HepG2 (cell line): Measurements from ENCODE around the gene RNASE8. TPM values are rescaled to one million over a fixed set of nuclear protein-coding genes. Genes with fewer than 3 reads are reported as not detected.

Source experiments
- BORCS8-MEF2B ChIP-seq: sonication (generic); formaldehyde crosslinking; IDR thresholded peaks from 2 replicates; pipeline ENCODE4 v1.8.0; 2022; ENCODE audit warnings: mild to moderate bottlenecking, missing genetic modification reagents
- GLI4 ChIP-seq: sonication (generic); formaldehyde crosslinking; IDR thresholded peaks from 2 replicates; pipeline ENCODE4 v1.5.1; 2020; ENCODE audit warnings: missing genetic modification reagents, mild to moderate bottlenecking, moderate library complexity, borderline replicate concordance
- HNF4A ChIP-seq: sonication (generic); formaldehyde crosslinking; IDR thresholded peaks from 2 replicates; pipeline ENCODE4 v1.4.0; 2020; ENCODE audit warnings: missing genetic modification reagents
- MTA1 ChIP-seq: sonication (generic); formaldehyde crosslinking; IDR thresholded peaks from 2 replicates; pipeline ENCODE4 v1.4.0; 2020; ENCODE audit warnings: missing genetic modification reagents, mild to moderate bottlenecking, borderline replicate concordance
- RBFOX2 ChIP-seq: fragments of 200-400 bp; formaldehyde crosslinking; IDR thresholded peaks from 2 replicates; pipeline ENCODE4 v1.6.1; 2017; ENCODE audit warnings: low read depth, mild to moderate bottlenecking, low read length
- TAF1 ChIP-seq: sonication (generic); formaldehyde crosslinking; IDR thresholded peaks from 2 replicates; pipeline ENCODE4 v1.4.0; 2020; ENCODE audit warnings: missing genetic modification reagents
- TAF15 ChIP-seq: fragments of 200-400 bp; formaldehyde crosslinking; IDR thresholded peaks from one replicate; pipeline ENCODE4 v1.6.1; 2018; ENCODE audit warnings: mild to moderate bottlenecking, low read depth, low read length; ENCODE audit not compliant: poor library complexity, severe bottlenecking
- ZBTB21 ChIP-seq: sonication (generic); formaldehyde crosslinking; IDR thresholded peaks from 2 replicates; pipeline ENCODE4 v1.4.0; 2020; ENCODE audit warnings: missing genetic modification reagents
- ZMAT3 ChIP-seq: sonication (generic); formaldehyde crosslinking; conservative IDR thresholded peaks from 2 replicates; pipeline ENCODE4 v1.7.0; 2021; ENCODE audit warnings: missing genetic modification reagents
- ZNF10 ChIP-seq: sonication (generic); formaldehyde crosslinking; IDR thresholded peaks from 2 replicates; pipeline ENCODE4 v1.4.0; 2020; ENCODE audit warnings: mild to moderate bottlenecking, low read depth, missing genetic modification reagents, borderline replicate concordance
- ZNF292 ChIP-seq: sonication (generic); formaldehyde crosslinking; IDR thresholded peaks from 2 replicates; pipeline ENCODE4 v1.8.1; 2022; ENCODE audit warnings: mild to moderate bottlenecking, low read depth, missing genetic modification reagents, borderline replicate concordance
- ZNF296 ChIP-seq: sonication (generic); formaldehyde crosslinking; conservative IDR thresholded peaks from 2 replicates; pipeline ENCODE4 v1.5.0; 2020; ENCODE audit warnings: mild to moderate bottlenecking, missing genetic modification reagents
- ZNF639 ChIP-seq: conservative IDR thresholded peaks from 2 replicates; pipeline ENCODE4 v1.6.1; 2018; ENCODE audit warnings: missing genetic modification reagents
- ZNF788 ChIP-seq: sonication (generic); formaldehyde crosslinking; IDR thresholded peaks from 2 replicates; pipeline ENCODE4 v1.5.0; 2020; ENCODE audit warnings: mild to moderate bottlenecking, missing genetic modification reagents, borderline replicate concordance
- ZNF839 ChIP-seq: sonication (generic); formaldehyde crosslinking; IDR thresholded peaks from 2 replicates; pipeline ENCODE4 v1.4.0; 2020; ENCODE audit warnings: missing genetic modification reagents, mild to moderate bottlenecking, borderline replicate concordance
- polyA plus RNA-seq, 8 experiments: library from polyadenylated mRNA; depleted of rRNA in 3 of 8; stranded (reverse) in 7 of 8; unstranded in 1 of 8; fragments of >200 nt; fragmentation: Illumina TruSeq in 4 of 8; extraction: Trizol in 4 of 8; gene quantifications; 2 replicates each; pipeline versions ENCODE4 v1.2.1 to v1.2.3, GENCODE V29; 2011 to 2016; ENCODE audit warnings: low read depth in 4 of 8, missing spikeins in 1 of 8, mixed read lengths in 1 of 8; ENCODE audit not compliant: insufficient read depth in 1 of 8
- total RNA-seq, 5 experiments: library from RNA; depleted of rRNA; stranded (reverse); fragments of >200 nt; fragmentation: Illumina TruSeq; extraction: Trizol; gene quantifications; 2 replicates each; pipeline ENCODE4 v1.2.3, GENCODE V29; 2016; ENCODE audit warnings: low read depth in 1 of 5
- TF ChIP-seq, protein P1 (sequence below): sonication (generic); formaldehyde crosslinking; IDR thresholded peaks from 2 replicates; pipeline ENCODE4 v1.5.1; 2020; ENCODE audit warnings: mild to moderate bottlenecking, missing genetic modification reagents, moderate library complexity
- TF ChIP-seq, protein P2 (sequence below): sonication (generic); formaldehyde crosslinking; IDR thresholded peaks from 2 replicates; pipeline ENCODE4 v1.5.1; 2020; ENCODE audit warnings: mild to moderate bottlenecking, missing genetic modification reagents
- TF ChIP-seq, protein P3 (sequence below): sonication (generic); formaldehyde crosslinking; IDR thresholded peaks from 2 replicates; pipeline ENCODE4 v1.9.0; 2021; ENCODE audit warnings: missing genetic modification reagents, borderline replicate concordance
- TF ChIP-seq, protein P4 (sequence below): sonication (generic); formaldehyde crosslinking; IDR thresholded peaks from 2 replicates; pipeline ENCODE4 v1.4.0; 2020; ENCODE audit warnings: missing genetic modification reagents

Gene RNASE8
- total and polyA plus RNA-seq, 2 of the 13 experiments (the other 11 are each of a cell fraction or from before 2014, with no cell fraction given): not detected

- TF ChIP-seq ZNF292 (CRISPR knock-in tag) (no peak), ZMAT3 (CRISPR knock-in tag) (peak; percentile 78; the same call in 1 of the 2 replicates), HNF4A (CRISPR knock-in tag) (0 out of 2 replicates have a peak, but pooled peaks have one; percentile 26), MTA1 (CRISPR knock-in tag) (peak; percentile 86; the same call in 1 of the 2 replicates), TAF1 (no peak), ZNF839 (CRISPR knock-in tag) (no peak), ZNF639 (no peak), ZNF296 (CRISPR knock-in tag) (peak; percentile 31; the same call in 1 of the 2 replicates), ZBTB21 (CRISPR knock-in tag) (no peak), BORCS8-MEF2B (CRISPR knock-in tag) (peak; percentile 50; the same call in 1 of the 2 replicates), GLI4 (CRISPR knock-in tag) (no peak), RBFOX2 (0 out of 2 replicates have a peak, but pooled peaks have one; percentile 34), TAF15 (no peak), ZNF788 (peak; percentile 10; the same call in 1 of the 2 replicates), ZNF10 (no peak)
- TF ChIP-seq, protein P1, sequence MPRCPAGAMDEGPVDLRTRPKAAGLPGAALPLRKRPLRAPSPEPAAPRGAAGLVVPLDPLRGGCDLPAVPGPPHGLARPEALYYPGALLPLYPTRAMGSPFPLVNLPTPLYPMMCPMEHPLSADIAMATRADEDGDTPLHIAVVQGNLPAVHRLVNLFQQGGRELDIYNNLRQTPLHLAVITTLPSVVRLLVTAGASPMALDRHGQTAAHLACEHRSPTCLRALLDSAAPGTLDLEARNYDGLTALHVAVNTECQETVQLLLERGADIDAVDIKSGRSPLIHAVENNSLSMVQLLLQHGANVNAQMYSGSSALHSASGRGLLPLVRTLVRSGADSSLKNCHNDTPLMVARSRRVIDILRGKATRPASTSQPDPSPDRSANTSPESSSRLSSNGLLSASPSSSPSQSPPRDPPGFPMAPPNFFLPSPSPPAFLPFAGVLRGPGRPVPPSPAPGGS (CRISPR knock-in tag): no peak
- TF ChIP-seq, protein P2, sequence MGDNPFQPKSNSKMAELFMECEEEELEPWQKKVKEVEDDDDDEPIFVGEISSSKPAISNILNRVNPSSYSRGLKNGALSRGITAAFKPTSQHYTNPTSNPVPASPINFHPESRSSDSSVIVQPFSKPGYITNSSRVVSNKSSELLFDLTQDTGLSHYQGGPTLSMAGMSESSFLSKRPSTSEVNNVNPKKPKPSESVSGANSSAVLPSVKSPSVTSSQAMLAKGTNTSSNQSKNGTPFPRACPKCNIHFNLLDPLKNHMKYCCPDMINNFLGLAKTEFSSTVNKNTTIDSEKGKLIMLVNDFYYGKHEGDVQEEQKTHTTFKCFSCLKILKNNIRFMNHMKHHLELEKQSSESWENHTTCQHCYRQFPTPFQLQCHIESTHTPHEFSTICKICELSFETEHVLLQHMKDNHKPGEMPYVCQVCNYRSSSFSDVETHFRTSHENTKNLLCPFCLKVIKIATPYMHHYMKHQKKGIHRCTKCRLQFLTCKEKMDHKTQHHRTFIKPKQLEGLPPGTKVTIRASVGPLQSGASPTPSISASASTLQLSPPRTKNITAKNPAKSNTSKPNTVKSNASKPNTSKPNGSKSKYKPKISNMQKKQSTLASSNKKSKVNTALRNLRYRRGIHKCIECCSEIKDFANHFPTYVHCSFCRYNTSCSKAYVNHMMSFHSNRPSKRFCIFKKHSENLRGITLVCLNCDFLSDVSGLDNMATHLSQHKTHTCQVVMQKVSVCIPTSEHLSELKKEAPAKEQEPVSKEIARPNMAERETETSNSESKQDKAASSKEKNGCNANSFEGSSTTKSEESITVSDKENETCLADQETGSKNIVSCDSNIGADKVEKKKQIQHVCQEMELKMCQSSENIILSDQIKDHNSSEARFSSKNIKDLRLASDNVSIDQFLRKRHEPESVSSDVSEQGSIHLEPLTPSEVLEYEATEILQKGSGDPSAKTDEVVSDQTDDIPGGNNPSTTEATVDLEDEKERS (CRISPR knock-in tag): 0 out of 2 replicates have a peak, but pooled peaks have one; percentile 6
- TF ChIP-seq, protein P3, sequence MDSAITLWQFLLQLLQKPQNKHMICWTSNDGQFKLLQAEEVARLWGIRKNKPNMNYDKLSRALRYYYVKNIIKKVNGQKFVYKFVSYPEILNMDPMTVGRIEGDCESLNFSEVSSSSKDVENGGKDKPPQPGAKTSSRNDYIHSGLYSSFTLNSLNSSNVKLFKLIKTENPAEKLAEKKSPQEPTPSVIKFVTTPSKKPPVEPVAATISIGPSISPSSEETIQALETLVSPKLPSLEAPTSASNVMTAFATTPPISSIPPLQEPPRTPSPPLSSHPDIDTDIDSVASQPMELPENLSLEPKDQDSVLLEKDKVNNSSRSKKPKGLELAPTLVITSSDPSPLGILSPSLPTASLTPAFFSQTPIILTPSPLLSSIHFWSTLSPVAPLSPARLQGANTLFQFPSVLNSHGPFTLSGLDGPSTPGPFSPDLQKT (CRISPR knock-in tag): no peak
- TF ChIP-seq, protein P4, sequence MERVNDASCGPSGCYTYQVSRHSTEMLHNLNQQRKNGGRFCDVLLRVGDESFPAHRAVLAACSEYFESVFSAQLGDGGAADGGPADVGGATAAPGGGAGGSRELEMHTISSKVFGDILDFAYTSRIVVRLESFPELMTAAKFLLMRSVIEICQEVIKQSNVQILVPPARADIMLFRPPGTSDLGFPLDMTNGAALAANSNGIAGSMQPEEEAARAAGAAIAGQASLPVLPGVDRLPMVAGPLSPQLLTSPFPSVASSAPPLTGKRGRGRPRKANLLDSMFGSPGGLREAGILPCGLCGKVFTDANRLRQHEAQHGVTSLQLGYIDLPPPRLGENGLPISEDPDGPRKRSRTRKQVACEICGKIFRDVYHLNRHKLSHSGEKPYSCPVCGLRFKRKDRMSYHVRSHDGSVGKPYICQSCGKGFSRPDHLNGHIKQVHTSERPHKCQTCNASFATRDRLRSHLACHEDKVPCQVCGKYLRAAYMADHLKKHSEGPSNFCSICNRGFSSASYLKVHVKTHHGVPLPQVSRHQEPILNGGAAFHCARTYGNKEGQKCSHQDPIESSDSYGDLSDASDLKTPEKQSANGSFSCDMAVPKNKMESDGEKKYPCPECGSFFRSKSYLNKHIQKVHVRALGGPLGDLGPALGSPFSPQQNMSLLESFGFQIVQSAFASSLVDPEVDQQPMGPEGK: no peak; the same call in 1 of the 2 replicates
Measured at GRCh38 chr14:21070610-21071224, 13.1 kb downstream of the RNASE8 start (continued).
